Purkinje cell (primary cell): ENCODE measurements around the gene RBM24. TPM values are rescaled to one million over a fixed set of nuclear protein-coding genes. Genes with fewer than 3 reads are reported as not detected.

Experiments
- polyA plus RNA-seq: library from polyadenylated mRNA; unstranded; fragments of >200 nt; fragmentation: Nextera tagmentation; gene quantifications from 2 replicates; pipeline ENCODE4 v1.2.1, GENCODE V29; 2014

The RBM24 gene
- polyA plus RNA-seq = 1.7 TPM in 1 of 2 replicates, not detected in the other

GRCh38 chr6:17281100-17281496 is at the start of gene RBM24:
Gene RBM24 (plus strand): TSS chr6:17281361. CDS start chr6:17281582, 221 bp downstream.

Other genes with a start within 250 kb of the RBM24 start
- gene STMND1, start 179.3 kb upstream of the RBM24 start, polyA plus RNA-seq = 0.79 TPM in 1 of 2 replicates, not detected in the other
- 157 and 233 TPM in 2 replicates for gene CAP2, start 112.2 kb downstream of the RBM24 start, polyA plus RNA-seq